GM12875 (cell line): ENCODE results near the gene MAML3.

Experiments
- H3K4me3 ChIP-seq: one replicate; pipeline ENCODE4 v1.5.1; 2011; ENCODE audit warnings: low read depth, low read length, control low read depth
- CTCF ChIP-seq: IDR thresholded peaks from 2 replicates; pipeline ENCODE4 v1.5.1; 2011; ENCODE audit warnings: low read depth, mild to moderate bottlenecking, control low read depth, inconsistent platforms, low read length, moderate library complexity, borderline replicate concordance; ENCODE audit not compliant: insufficient read depth

Gene MAML3

GRCh38 chr4:139887962-139888735 is 265.8 kb downstream of the MAML3 start:
- H3K4me3 ChIP-seq = no peak overlapping the region
- TF ChIP-seq CTCF = no peak

DNA sequence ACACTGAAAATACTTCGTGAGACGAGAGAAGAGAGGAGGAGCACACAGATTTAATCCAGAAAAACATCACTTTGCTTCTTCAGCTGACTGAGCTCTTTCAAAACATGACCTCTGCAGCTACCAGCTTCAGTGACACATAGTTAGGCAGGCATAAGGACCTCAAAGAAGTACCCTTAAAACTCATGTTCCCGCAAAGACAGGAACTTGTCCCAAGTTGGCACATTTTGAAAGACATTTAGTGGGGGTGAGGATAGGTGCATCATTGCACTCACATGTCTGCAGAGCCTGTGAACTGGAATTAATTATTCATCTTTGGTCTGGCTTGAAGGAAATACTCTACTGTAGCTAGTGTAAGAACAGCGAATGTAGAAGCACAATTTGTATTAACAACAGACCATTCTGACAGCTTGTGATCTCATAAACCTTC is 266.6 kb downstream of the MAML3 start:
- H3K4me3 ChIP-seq = no peak overlapping the region
- TF ChIP-seq CTCF = no peak

DNA sequence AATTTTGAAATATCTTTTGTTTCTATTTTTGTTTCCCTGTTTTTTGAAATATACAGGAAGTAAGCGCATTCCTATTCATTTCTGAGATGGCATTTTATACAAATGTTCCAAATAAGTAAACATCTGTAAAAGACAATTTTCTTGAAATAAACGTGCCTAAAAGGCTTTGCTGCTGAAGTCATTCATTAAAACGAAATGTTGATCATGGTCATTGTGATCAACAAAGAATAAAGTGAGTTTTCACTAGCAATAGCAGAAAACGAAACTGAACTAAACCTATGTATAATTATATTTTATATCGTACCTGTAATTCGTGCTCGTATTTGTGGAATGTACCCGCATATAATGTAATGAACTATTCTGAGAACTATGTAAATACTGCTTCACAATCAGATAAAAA is 267.2 kb downstream of the MAML3 start:
- no peak overlapping the region for H3K4me3 ChIP-seq
- TF ChIP-seq CTCF = no peak

DNA sequence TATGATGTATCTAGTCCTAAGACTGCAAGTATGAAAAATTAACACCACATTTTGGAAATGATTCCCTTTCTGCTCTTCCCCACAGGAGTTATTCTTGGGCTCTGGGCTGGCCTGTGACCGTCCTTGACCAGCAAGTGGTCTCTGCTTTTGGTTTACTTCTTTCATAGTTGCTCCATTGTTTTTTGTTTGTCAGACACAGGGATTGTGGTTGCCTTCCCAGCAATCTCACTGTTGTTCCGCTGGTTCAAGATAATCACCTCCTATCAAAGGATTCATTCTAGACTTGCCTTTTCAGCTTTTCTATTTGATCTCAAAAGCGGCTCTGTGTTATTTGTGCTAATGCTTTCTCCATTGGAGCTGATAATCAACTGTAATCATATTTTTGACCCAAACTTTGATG is 269.5 kb downstream of the MAML3 start:
- H3K4me3 ChIP-seq = no peak overlapping the region

GRCh38 chr4:139880841-139881240 is 273.1 kb downstream of the MAML3 start:
- no peak for TF ChIP-seq CTCF
- no peak overlapping the region for H3K4me3 ChIP-seq

More for the DNA sequence above, 269.5 kb downstream of the MAML3 start:
- no peak for TF ChIP-seq CTCF

- no peak for TF ChIP-seq CTCF
- no peak overlapping the region for H3K4me3 ChIP-seq
Observed at GRCh38 chr4:139878050-139878449, 275.9 kb downstream of the MAML3 start.

- no peak for TF ChIP-seq CTCF
- H3K4me3 ChIP-seq = no peak overlapping the region
Observed at GRCh38 chr4:139876337-139876941, 277.5 kb downstream of the MAML3 start.
